ENCODE measurements around the gene IQCN. TPM values are rescaled to one million over a fixed set of nuclear protein-coding genes. Genes with fewer than 3 reads are reported as not detected.

IQCN gene
- total and polyA plus RNA-seq, 2 experiments from 2014 or later: 0.35 TPM; not detected in 1

GRCh38 chr19:18310118-18310909 lies 36.1 kb upstream of the IQCN start:
- Histone ChIP-seq H3K79me2 (replicated peaks; ENCODE audit: insufficient read depth) (0 out of 2 replicates have a peak, but pooled peaks cover 8% of the 10 kb centered on the region), H3K27me3 (ENCODE audit: insufficient read depth) (no peaks in the 10 kb centered on the region), H2AFZ (no peak overlapping the region), H3F3A (replicated peaks; ENCODE audit: low read depth) (peaks cover 18% of the 10 kb centered on the region), H3K27ac (ENCODE audit: low read depth) (0 out of 2 replicates have a peak overlapping the region, but pooled peaks have one; percentile 26), H3K4me3 (no peak overlapping the region), H3K4me1 (ENCODE audit: insufficient read depth) (peaks cover 11% of the 10 kb centered on the region), H3K9me2 (ENCODE audit: insufficient read depth) (no peaks in the 10 kb centered on the region), H3K36me3 (ENCODE audit: insufficient read depth) (peaks cover 17% of the 10 kb centered on the region; the same call in 1 of the 2 replicates), H4K20me1 (replicated peaks; ENCODE audit: insufficient read depth) (peaks cover 4% of the 10 kb centered on the region), H3K4me2 (no peak overlapping the region)
- TF ChIP-seq CTCF (conservative IDR thresholded peaks at IDR 0.05; ENCODE audit: low read depth in 2 of 2) (no peak), JUNB (IDR thresholded peaks at IDR 0.05; ENCODE audit: unreplicated experiment) (no peak), NANOG (IDR thresholded peaks at IDR 0.05; ENCODE audit: borderline replicate concordance) (no peak), ZNF331 (CRISPR knock-in tag; IDR thresholded peaks at IDR 0.05; ENCODE audit: low read depth) (no peak), ETS1 (IDR thresholded peaks at IDR 0.05) (no peak), EZH2 (IDR thresholded peaks at IDR 0.05; ENCODE audit: low read depth, unreplicated experiment) (no peak), EZH2phosphoT487 (IDR thresholded peaks at IDR 0.05; ENCODE audit: unreplicated experiment) (no peak), REST (IDR thresholded peaks at IDR 0.05; ENCODE audit: unreplicated experiment) (no peak), POLR2AphosphoS5 (IDR thresholded peaks at IDR 0.05; ENCODE audit: low read depth) (no peak), CREB1 (CRISPR knock-in tag; IDR thresholded peaks at IDR 0.05; ENCODE audit: low read depth) (no peak), ZNF462 (CRISPR knock-in tag; IDR thresholded peaks at IDR 0.05) (no peak)
- peaks cover 56% of the 10 kb centered on the region for H3K36me3 Mint-ChIP-seq (ENCODE audit: low read depth)
- H3K9me3 Mint-ChIP-seq: no peaks in the 10 kb centered on the region
- H3K27ac Mint-ChIP-seq: no peak overlapping the region; the same call in 1 of the 2 replicates
- H3K4me1 Mint-ChIP-seq: peaks cover 14% of the 10 kb centered on the region
- ATAC-seq (no peak), DNase-seq (ENCODE audit: low spot score) (no peak)
- no peak overlapping the region for H3K4me3 Mint-ChIP-seq
- H3K27me3 Mint-ChIP-seq (ENCODE audit: insufficient read depth, low read depth, poor library complexity): peaks cover 12% of the 10 kb centered on the region
